A673 (cell line): Measurements from ENCODE around the gene IFIT3. TPM values are rescaled to one million over a fixed set of nuclear protein-coding genes. Genes with fewer than 3 reads are reported as not detected.

Source experiments
- BruUV-seq: library from RNA; stranded (reverse); fragments of 400-500 nt; replicated peaks from 2 replicates; lab custom pipeline; 2021; lab: Mats Ljungman, UMichigan
- CTCF ChIA-PET: fragments of 300-600 bp; sonication (Branson Sonifier 250); formaldehyde crosslinking; loops from one replicate; lab custom pipeline; 2022; ENCODE audit warnings: antibody characterized with exemption; lab: Charles Lee
- POLR2A ChIA-PET: fragments of 300-600 bp; sonication (Branson Sonifier 250); formaldehyde crosslinking; loops from one replicate; lab custom pipeline; 2022; ENCODE audit warnings: antibody characterized with exemption; ENCODE audit not compliant: low non-redundant PET; lab: Charles Lee
- DNase-seq: peaks from one replicate; pipeline ENCODE4 v3.0.0-alpha.2; 2015; ENCODE audit warnings: low spot score
- H3K27ac ChIP-seq: fragments of 200-600 bp; sonication (generic); 2 replicates; pipeline ENCODE4 v1.5.1; 2016; ENCODE audit warnings: mixed run types, low read depth, mild to moderate bottlenecking, mixed read lengths, antibody characterized with exemption, low read length; ENCODE audit not compliant: poor library complexity, severe bottlenecking
- H3K27me3 ChIP-seq: fragments of 200-600 bp; sonication (generic); replicated peaks from 2 replicates; pipeline ENCODE4 v1.6.1; 2017; ENCODE audit warnings: mixed run types, low read depth, mild to moderate bottlenecking, mixed read lengths, antibody characterized with exemption, low read length; ENCODE audit not compliant: insufficient read depth, poor library complexity
- H3K36me3 ChIP-seq: fragments of 200-600 bp; sonication (generic); 2 replicates; pipeline ENCODE4 v1.6.1; 2016; ENCODE audit warnings: mixed run types, mild to moderate bottlenecking, mixed read lengths, antibody characterized with exemption, low read length; ENCODE audit not compliant: insufficient read depth, poor library complexity, severe bottlenecking
- H3K4me1 ChIP-seq: fragments of 200-600 bp; sonication (generic); 2 replicates; pipeline ENCODE4 v1.6.1; 2017; ENCODE audit warnings: mixed run types, mild to moderate bottlenecking, mixed read lengths, antibody characterized with exemption, low read length; ENCODE audit not compliant: insufficient read depth, poor library complexity, severe bottlenecking
- H3K4me3 ChIP-seq: fragments of 200-600 bp; sonication (generic); 2 replicates; pipeline ENCODE4 v1.5.1; 2016; ENCODE audit warnings: low read depth, mixed run types, mild to moderate bottlenecking, mixed read lengths, low read length; ENCODE audit not compliant: poor library complexity, severe bottlenecking
- H3K9me3 ChIP-seq: fragments of 200-600 bp; sonication (generic); 2 replicates; pipeline ENCODE4 v1.6.1; 2016; ENCODE audit warnings: mixed run types, low read depth, mild to moderate bottlenecking, mixed read lengths, antibody characterized with exemption, low read length; ENCODE audit not compliant: poor library complexity, severe bottlenecking
- EZH2 ChIP-seq: fragments of 200-600 bp; sonication (generic); IDR thresholded peaks from 2 replicates; pipeline ENCODE4 v1.6.1; 2017; ENCODE audit warnings: borderline replicate concordance, low read depth, mild to moderate bottlenecking, mixed read lengths, antibody characterized with exemption, low read length; ENCODE audit not compliant: poor library complexity, severe bottlenecking
- intact Hi-C: fragments of 100-400 bp; cut with micrococcal nuclease; formaldehyde crosslinking; loops from one replicate; pipeline ENCODE4 v1.10.0; 2022; ENCODE audit not compliant: unreplicated experiment
- total RNA-seq: library from RNA; stranded (reverse); gene quantifications from 2 replicates; pipeline ENCODE4 v1.2.3, GENCODE V29; 2021
- TF ChIP-seq, protein P1 (sequence below): fragments of 300-800, 200-600 bp; sonication (generic); conservative IDR thresholded peaks from 2 replicates; pipeline ENCODE4 v1.5.1; 2017; ENCODE audit warnings: low read depth, mild to moderate bottlenecking, antibody characterized with exemption, low read length, moderate library complexity, mixed read lengths

The IFIT3 gene
- total RNA-seq, 1 experiment from 2014 or later = 6.7 TPM

DNA sequence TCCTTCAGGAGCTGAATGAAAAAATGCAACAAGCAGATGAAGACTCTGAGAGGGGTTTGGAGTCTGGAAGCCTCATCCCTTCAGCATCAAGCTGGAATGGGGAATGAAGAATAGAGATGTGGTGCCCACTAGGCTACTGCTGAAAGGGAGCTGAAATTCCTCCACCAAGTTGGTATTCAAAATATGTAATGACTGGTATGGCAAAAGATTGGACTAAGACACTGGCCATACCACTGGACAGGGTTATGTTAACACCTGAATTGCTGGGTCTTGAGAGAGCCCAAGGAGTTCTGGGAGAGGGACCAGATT is 20.6 kb upstream of the IFIT3 start:
- no peak for DNase-seq
- Histone ChIP-seq H3K36me3 (no peaks in the 10 kb centered on the region), H3K27ac (no peak overlapping the region), H3K4me1 (no peaks in the 10 kb centered on the region), H3K9me3 (no peaks in the 10 kb centered on the region), H3K27me3 (no peaks in the 10 kb centered on the region), H3K4me3 (no peak overlapping the region)
- ChIA-PET POLR2A (no interaction called here), CTCF (no interaction called here)
- BruUV-seq = no TSS peak
- intact Hi-C loops = no loop called here
- TF ChIP-seq EZH2 = no peak
- TF ChIP-seq, protein P1, sequence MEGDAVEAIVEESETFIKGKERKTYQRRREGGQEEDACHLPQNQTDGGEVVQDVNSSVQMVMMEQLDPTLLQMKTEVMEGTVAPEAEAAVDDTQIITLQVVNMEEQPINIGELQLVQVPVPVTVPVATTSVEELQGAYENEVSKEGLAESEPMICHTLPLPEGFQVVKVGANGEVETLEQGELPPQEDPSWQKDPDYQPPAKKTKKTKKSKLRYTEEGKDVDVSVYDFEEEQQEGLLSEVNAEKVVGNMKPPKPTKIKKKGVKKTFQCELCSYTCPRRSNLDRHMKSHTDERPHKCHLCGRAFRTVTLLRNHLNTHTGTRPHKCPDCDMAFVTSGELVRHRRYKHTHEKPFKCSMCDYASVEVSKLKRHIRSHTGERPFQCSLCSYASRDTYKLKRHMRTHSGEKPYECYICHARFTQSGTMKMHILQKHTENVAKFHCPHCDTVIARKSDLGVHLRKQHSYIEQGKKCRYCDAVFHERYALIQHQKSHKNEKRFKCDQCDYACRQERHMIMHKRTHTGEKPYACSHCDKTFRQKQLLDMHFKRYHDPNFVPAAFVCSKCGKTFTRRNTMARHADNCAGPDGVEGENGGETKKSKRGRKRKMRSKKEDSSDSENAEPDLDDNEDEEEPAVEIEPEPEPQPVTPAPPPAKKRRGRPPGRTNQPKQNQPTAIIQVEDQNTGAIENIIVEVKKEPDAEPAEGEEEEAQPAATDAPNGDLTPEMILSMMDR = no peak

DNA sequence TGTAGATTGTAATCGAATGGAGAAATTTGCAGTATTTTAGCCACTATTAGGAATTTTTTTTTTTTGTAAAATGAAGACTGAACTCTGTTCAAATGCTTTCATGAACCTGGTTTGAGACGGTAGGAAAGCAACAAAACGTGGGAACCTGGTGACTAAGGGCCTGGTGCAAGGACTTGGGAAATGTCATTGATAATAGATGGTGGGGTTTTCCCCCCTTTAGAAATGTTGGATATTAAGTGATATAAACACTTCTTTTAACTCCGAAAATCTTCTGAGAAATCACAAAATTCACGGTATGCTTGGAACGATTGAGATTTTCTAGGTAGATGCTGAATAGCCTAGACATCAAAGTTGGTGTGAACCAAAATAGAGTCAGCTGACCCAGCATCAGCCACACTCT is 19.5 kb upstream of the IFIT3 start:
- no TSS peak for BruUV-seq
- Histone ChIP-seq H3K27me3 (no peaks in the 10 kb centered on the region), H3K9me3 (no peaks in the 10 kb centered on the region), H3K4me1 (no peaks in the 10 kb centered on the region), H3K36me3 (no peaks in the 10 kb centered on the region), H3K27ac (no peak overlapping the region), H3K4me3 (no peak overlapping the region)
- CTCF ChIA-PET = no interaction called here
- no peak for DNase-seq
- TF ChIP-seq EZH2 = no peak
- TF ChIP-seq, protein P1 = no peak
- POLR2A ChIA-PET = no interaction called here
- intact Hi-C loops = no loop called here

- BruUV-seq = no TSS peak
- intact Hi-C loops = no loop called here
- no peak overlapping the region for H3K4me3 ChIP-seq
- H3K4me1 ChIP-seq = no peaks in the 10 kb centered on the region
- H3K36me3 ChIP-seq = no peaks in the 10 kb centered on the region
- H3K9me3 ChIP-seq = no peaks in the 10 kb centered on the region
- no peaks in the 10 kb centered on the region for H3K27me3 ChIP-seq
- POLR2A ChIA-PET = no interaction called here
- no peak for TF ChIP-seq EZH2
- TF ChIP-seq, protein P1 = no peak
- CTCF ChIA-PET = no interaction called here
- H3K27ac ChIP-seq = no peak overlapping the region
- no peak for DNase-seq
These were observed 19.1 kb upstream of the IFIT3 start for GRCh38 chr10:89308736-89309135.
